ENCODE measurements around the gene SCO1.

Gene SCO1

DNA sequence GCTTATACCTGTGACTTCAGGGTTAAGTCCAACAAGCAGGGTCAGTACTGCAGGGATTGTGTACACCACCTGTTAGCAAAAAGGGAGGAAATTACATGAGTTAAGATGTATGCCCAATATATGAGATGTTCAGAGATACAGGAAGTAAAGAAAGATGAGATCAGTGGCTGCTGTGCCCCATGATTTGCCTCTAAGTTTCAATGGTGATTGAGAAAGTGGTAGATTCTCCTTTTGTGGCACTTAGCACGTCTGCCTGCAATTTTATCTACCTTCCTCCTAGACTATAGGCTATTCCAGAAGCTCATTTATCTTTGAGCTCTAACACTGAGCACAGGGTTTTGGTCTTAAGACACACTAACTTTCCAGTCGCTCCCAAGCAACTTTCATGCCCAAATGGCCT, 28.9 kb upstream of the SCO1 start:
- TF ChIP-seq EZH2 (IDR thresholded peaks at IDR 0.05; ENCODE audit: borderline replicate concordance, low read length): no peak
- TF ChIP-seq, protein P1, sequence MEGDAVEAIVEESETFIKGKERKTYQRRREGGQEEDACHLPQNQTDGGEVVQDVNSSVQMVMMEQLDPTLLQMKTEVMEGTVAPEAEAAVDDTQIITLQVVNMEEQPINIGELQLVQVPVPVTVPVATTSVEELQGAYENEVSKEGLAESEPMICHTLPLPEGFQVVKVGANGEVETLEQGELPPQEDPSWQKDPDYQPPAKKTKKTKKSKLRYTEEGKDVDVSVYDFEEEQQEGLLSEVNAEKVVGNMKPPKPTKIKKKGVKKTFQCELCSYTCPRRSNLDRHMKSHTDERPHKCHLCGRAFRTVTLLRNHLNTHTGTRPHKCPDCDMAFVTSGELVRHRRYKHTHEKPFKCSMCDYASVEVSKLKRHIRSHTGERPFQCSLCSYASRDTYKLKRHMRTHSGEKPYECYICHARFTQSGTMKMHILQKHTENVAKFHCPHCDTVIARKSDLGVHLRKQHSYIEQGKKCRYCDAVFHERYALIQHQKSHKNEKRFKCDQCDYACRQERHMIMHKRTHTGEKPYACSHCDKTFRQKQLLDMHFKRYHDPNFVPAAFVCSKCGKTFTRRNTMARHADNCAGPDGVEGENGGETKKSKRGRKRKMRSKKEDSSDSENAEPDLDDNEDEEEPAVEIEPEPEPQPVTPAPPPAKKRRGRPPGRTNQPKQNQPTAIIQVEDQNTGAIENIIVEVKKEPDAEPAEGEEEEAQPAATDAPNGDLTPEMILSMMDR (IDR thresholded peaks at IDR 0.05; ENCODE audit: low read length): no peak
- Histone ChIP-seq H3K27me3 (ENCODE audit: insufficient read depth, low read length) (no peaks in the 10 kb centered on the region; the same call in 1 of the 2 replicates), H3K4me2 (ENCODE audit: low read length) (no peak overlapping the region), H2AFZ (ENCODE audit: low read length) (no peak overlapping the region), H3K4me1 (ENCODE audit: insufficient read depth, low read length, severe bottlenecking) (peaks cover 4% of the 10 kb centered on the region), H3K4me3 (ENCODE audit: low read depth, low read length, poor library complexity, severe bottlenecking) (no peak overlapping the region), H3K9me3 (ENCODE audit: low read length) (no peaks in the 10 kb centered on the region), H3K79me2 (ENCODE audit: insufficient read depth, low read length) (no peaks in the 10 kb centered on the region), H3F3A (ENCODE audit: insufficient read depth, low read length) (no peaks in the 10 kb centered on the region), H4K20me1 (ENCODE audit: insufficient read depth, low read length) (no peaks in the 10 kb centered on the region), H3K36me3 (ENCODE audit: insufficient read depth, low read length) (no peaks in the 10 kb centered on the region), H3K9me2 (ENCODE audit: low read depth, low read length) (no peaks in the 10 kb centered on the region), H3K9ac (ENCODE audit: low read length) (no peak overlapping the region), H3K27ac (ENCODE audit: low read depth, low read length, poor library complexity, severe bottlenecking) (no peak overlapping the region)

DNA sequence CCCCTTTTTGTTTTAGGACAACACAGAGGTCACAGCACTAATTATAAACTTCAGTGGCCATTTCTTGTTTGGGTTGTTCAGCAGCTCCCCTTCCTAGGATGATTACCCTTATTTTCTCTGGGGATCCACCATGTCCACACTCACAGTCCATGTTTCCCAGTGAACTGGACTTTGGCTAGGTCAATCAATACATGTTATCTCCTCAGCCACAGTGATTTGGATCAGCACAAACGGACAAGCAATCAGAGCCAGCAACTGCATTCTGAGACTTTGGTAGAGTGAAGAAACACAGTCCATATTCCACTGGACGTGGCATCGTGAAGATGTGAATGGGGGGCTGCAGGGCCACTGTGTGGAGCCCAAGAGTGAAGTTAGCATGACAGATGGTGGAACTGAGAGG, 27.9 kb upstream of the SCO1 start:
- H3K9me2 ChIP-seq (ENCODE audit: low read depth, low read length): no peaks in the 10 kb centered on the region
- H3K36me3 ChIP-seq (ENCODE audit: insufficient read depth, low read length): no peaks in the 10 kb centered on the region
- no peaks in the 10 kb centered on the region for H3K79me2 ChIP-seq (ENCODE audit: insufficient read depth, low read length)
- no peak overlapping the region for H3K4me2 ChIP-seq (ENCODE audit: low read length)
- peaks cover 4% of the 10 kb centered on the region for H3K4me1 ChIP-seq (ENCODE audit: insufficient read depth, low read length, severe bottlenecking)
- no peaks in the 10 kb centered on the region for H3F3A ChIP-seq (ENCODE audit: insufficient read depth, low read length)
- H3K9me3 ChIP-seq (ENCODE audit: low read length): no peaks in the 10 kb centered on the region
- H3K9ac ChIP-seq (ENCODE audit: low read length): no peak overlapping the region
- TF ChIP-seq EZH2 (IDR thresholded peaks at IDR 0.05; ENCODE audit: borderline replicate concordance, low read length): no peak
- TF ChIP-seq, protein P1 (IDR thresholded peaks at IDR 0.05; ENCODE audit: low read length): no peak
- H2AFZ ChIP-seq (ENCODE audit: low read length): no peak overlapping the region
- H3K27ac ChIP-seq (ENCODE audit: low read depth, low read length, poor library complexity, severe bottlenecking): no peak overlapping the region
- H3K27me3 ChIP-seq (ENCODE audit: insufficient read depth, low read length): no peaks in the 10 kb centered on the region
- no peaks in the 10 kb centered on the region for H4K20me1 ChIP-seq (ENCODE audit: insufficient read depth, low read length)
- no peak overlapping the region for H3K4me3 ChIP-seq (ENCODE audit: low read depth, low read length, poor library complexity, severe bottlenecking)

DNA sequence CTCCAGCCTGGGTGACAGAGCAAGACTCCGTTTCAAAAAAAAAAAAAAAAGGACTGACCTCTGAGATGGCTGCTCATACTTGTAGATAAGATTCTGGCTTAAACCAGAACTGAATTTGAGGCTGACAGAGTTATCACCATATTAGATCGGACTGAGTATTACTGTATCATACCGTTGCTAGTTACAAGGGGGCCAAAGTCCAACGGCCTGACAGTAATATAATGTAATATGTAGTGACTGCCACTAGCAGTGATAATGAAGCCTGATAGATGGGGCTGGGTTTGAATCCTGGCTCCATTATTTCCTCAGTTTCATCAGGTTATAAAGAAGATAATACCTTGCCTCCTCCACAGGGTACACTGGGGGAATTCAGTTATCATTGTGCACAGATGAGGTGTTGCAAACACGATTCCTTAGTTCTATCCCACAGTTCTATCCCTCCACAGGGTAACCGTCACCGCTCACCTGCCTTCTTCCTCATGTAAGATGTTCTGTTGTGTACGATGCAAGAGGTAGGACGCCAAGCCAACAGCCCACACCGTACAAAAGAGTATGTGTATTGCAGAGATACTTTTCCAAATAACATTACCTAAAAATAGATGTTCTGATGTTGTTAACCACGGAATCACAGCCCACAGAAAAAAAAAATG, 27.3 kb upstream of the SCO1 start:
- H2AFZ ChIP-seq (ENCODE audit: low read length): no peak overlapping the region
- no peak overlapping the region for H3K4me3 ChIP-seq (ENCODE audit: low read depth, low read length, poor library complexity, severe bottlenecking)
- no peak overlapping the region for H3K27ac ChIP-seq (ENCODE audit: low read depth, low read length, poor library complexity, severe bottlenecking)
- H3K4me1 ChIP-seq (ENCODE audit: insufficient read depth, low read length, severe bottlenecking): peaks cover 4% of the 10 kb centered on the region
- H3F3A ChIP-seq (ENCODE audit: insufficient read depth, low read length): no peaks in the 10 kb centered on the region
- no peak for TF ChIP-seq EZH2 (IDR thresholded peaks at IDR 0.05; ENCODE audit: borderline replicate concordance, low read length)
- TF ChIP-seq, protein P1 (IDR thresholded peaks at IDR 0.05; ENCODE audit: low read length): no peak
- no peaks in the 10 kb centered on the region for H4K20me1 ChIP-seq (ENCODE audit: insufficient read depth, low read length)
- no peak overlapping the region for H3K9ac ChIP-seq (ENCODE audit: low read length)
- H3K27me3 ChIP-seq (ENCODE audit: insufficient read depth, low read length): no peaks in the 10 kb centered on the region
- no peaks in the 10 kb centered on the region for H3K9me3 ChIP-seq (ENCODE audit: low read length)
- H3K36me3 ChIP-seq (ENCODE audit: insufficient read depth, low read length): no peaks in the 10 kb centered on the region
- no peak overlapping the region for H3K4me2 ChIP-seq (ENCODE audit: low read length)
- no peaks in the 10 kb centered on the region for H3K9me2 ChIP-seq (ENCODE audit: low read depth, low read length)
- no peaks in the 10 kb centered on the region for H3K79me2 ChIP-seq (ENCODE audit: insufficient read depth, low read length)
